AML-193 (cell line): Measurements from ENCODE around the gene NEK9.
A peak's percentile ranks its signal among the peaks of the same experiment; 100 is the strongest.

Experiments
- DNase-seq, 2 experiments: peaks; one replicate each; lab custom pipeline; 2025; lab: John Stamatoyannopoulos, UW

The NEK9 gene

GRCh38 chr14:75067212-75067611 is 59.6 kb downstream of the NEK9 start:
- no peak for DNase-seq

DNA sequence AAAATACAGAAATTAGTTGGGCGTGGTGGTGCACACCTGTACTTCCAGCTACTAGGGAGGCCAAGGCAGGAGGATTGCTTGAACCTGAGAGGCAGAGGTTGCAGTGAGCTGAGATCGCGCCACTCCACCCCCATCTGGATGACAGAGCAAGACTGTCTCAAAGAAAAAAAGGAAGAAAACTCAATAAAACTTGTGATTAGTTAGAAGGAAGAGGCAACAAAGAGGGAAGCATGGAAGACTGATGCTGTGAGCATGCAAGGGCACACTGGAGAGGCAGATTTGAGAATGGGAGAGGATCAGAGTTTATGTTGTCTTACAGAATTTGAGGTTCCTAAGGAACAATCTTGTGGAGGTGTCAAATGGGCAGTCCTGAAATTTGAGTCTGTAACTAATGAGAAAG is 60.2 kb downstream of the NEK9 start:
- DNase-seq = no peak

DNA sequence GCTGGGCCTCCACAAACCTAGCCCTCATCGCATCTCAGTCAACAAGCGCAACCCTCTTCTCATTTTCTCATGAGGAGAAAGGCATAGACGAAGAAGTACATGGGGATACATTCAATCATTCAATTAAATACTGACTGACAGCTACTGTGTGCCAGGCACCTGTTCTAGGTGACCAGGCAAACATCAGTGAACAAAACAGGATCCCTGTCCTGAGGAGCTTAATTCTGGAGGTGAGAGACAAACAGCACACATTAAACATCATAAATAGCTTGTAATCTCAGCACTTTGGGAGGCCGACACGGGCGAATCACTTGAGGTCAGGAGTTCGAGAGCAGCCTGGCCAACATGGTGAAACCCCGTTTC is 62.7 kb downstream of the NEK9 start:
- DNase-seq = no peak

DNA sequence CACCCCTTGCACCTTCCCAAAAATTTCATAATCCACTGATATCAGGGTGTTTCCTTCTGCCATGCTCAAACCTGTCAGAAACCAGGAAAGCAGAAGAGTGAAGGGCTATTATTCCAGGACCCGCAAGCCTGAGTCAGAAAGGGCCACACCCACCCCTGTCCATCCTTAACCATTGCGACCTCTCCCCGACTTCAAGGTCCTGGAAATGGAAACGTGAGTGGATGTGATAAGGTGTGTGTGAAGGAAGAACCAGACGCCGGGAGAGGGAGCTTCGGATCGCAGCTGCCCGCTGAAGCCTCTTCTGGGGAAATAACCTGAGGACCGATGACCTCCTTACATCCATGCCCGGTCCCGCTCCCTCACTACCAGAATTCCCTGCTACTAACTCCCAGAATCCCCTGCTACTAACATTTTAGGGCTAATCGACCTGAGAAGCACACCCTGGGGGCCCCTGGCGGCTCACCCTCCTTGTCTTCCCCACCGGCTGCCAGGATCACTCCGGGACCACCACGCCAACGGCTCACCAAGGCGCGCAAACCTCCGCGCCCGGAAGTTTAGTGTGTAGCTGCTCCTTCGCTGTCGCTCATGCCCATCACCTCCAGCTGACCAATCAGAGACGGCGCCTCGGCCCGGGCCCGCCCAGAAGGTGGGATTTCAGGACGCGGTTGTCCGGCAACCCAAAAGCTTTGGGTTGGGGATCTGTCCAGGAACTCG is 63.2 kb downstream of the NEK9 start, which contains the start of gene ACYP1:
ACYP1 (minus strand) TSS at position 534 of the 714 bp plus-strand sequence; CDS start at position 63, 471 bp downstream.
- peak; percentile 79 to 86 for DNase-seq

DNA sequence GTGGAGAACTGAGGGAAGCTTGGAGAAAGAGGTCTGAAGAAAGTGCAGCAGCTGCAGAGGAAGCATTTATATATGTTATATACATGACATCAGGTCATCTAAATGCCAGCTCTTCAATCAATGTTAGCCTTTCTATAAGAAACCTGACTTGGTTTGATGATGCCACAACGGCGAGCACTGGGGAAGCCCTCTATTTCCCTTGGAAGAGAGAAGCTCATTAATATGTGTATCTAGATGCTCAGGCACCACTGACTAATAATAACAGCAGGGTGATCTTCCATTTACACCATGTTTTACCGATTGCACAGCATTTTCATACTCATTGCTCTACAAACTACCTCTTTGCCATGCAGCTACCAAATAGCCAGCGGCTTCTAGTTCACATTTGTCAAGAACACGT is 63.8 kb downstream of the NEK9 start:
- no peak for DNase-seq

DNA sequence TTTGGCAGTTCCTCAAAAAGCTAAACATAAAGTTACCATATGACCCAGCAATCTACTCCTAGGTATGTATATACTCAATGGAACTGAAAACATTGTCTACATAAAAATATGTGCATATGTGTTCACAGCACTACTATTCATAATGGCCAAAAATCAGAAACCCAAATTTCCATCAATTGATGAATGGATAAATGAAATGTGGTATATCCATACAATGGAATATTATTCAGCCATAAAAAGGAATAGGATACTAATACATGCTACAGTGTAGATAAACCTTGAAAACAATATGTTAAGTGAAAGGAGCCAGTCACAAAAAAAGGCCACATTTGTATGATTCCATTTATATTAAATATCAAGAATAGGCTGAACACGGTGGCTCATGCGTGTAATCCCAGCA is 66.4 kb downstream of the NEK9 start:
- no peak for DNase-seq

DNA sequence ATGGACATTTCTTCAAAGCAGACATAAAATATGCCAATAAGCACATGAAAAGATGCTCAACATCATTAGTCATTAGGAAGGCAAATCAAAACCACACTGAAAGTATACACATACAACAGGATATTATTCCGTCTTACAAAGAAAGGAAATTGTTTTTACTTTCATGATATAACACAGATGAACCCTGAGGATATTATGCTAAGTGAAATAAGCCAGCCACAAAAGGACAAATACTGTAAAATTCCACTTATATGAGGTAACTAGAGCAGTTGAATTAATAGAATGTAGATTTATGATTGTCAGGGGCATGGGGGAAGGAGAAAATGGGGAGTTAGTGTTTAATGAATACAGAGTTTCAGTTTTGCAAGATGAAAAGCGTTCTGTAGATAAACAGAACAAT is 67.2 kb downstream of the NEK9 start:
- no peak for DNase-seq

DNA sequence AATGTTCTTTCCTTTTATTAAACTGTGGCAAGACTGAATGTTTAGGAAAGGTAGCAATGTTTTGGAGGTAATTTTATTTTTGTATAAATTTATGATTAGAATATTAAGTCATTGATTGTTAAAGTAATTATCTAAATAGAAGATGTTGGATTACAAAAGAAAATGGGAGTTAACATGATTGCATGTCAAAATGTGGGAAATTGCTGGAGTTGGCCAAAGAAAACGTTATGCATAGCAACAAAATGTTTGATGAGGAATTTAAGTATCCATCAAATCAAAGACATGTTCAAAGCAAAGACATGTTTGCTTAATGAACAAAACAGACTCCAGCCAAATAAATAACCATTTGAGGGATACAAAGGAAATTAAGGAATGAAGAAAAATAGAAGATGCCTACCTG is 72.4 kb downstream of the NEK9 start:
- DNase-seq = no peak

DNA sequence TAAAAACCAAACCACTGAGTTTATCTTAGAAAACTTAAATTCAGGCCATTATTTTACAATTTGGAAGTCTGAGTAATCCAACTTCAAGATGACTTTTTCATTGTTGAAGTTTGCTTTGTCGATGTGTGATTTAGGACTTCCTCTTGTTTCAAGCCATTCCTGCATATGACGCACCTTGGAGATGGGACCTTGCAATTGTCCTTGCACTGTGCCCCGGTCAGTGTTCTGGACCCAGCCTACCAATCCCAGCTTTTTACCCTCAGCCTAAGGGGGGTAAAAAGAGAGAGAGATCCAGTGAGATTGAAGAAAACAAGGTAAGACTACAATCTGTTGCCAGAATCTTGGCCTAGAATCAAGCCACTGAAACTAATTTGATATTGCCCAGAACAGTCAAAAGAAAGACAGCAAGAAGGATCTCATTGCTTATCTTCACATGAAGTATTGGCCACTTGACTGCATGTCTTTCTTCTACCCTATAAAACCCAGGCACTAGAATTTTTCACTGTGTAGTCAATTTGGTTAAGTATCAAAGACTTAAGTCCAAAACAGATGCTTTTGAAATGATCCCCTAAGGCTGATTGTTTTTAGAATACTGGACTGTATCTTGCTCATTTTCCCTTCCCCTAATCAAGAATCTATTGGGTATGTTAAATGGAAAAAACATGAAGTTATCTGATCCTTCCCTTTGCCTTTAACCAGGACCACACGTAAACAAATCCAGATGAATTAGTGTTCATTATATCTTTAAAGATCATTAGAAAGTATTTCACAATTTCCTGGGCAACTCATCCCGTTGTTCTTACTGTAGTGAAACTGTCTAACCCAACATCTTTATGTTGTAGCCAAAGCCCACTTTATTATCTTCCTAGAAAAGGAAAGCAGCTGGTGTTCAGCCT is 73.2 kb downstream of the NEK9 start:
- no peak for DNase-seq

DNA sequence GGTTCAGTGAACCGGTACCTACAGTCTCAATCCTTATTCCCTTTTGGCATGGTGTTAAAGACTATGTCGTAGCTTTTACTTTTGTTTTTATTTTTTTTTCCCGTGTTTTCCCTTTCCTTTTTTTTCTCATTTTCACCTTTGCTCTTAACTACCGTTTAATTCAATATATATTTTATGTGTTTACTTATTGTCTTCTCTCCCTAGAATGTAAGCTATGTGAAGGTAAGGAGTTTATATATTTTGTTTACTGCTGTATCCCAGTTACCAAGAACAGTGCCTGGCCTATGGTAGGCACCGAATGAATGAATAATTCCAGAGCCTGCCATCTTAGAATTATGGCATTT is 75.3 kb downstream of the NEK9 start:
- DNase-seq = no peak

DNA sequence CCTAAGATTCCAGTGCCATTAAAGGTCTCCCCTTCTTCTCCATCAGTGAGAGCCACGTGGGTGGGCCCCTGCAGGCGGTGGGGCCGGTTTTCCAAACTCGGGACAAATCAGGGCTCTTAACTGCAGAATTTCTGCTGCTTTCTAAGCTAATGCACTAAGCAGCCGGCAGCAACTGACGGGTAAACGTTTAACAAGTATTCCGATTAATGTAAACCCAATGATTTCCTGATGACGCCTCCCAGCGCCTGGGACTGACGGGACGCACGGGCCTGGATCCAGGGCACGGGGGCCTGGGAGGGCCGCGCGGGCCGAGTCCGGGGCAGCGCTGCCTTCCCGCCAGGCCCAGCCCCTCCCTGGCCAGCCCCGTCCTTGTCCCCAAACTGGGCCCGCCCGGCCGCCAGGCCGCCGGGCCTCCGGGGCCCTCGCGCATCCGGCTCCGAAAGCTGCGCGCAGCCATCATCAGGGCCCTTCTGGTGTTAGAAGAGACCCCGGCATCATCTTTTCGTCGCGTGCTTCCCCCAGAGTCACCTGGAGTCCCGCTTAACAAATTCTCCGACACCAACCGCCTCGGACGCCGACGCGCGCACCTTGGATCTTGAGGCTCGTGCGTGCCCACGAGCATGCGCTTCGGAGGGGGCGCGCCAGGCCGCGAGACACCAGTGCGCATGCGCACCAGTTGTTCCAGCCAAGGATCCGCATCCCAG is 75.8 kb downstream of the NEK9 start, which contains the start of gene MLH3:
MLH3 (minus strand) TSS at position 616 of the 704 bp plus-strand sequence. CDS start 1,812 bp downstream, outside the sequence.
- DNase-seq = peak; percentile 47 to 54

- DNase-seq = peak; percentile 38 to 45
Observed at GRCh38 chr14:75049731-75050201, 77.1 kb downstream of the NEK9 start.

DNA sequence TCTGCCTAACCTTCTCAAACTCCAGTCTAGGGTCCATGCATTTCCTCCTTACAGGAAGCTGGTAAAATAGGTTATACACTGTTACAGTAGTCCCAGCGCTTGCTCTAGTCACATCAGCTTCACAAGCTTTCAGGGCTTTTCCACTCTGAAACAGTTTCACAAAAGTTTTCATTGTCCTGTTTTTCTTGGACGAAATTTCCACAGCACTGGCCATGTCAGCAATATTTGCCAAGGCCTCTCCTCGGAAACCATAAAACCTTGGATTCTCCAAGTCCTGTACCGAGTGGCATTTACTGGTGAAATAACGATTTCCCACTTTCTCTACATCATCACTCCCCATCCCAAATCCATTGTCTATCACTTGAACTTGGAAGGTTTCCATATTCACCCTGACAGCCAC is 77.7 kb downstream of the NEK9 start:
- DNase-seq = no peak

- DNase-seq = no peak
Observed at GRCh38 chr14:75048101-75048500, 78.7 kb downstream of the NEK9 start.

DNA sequence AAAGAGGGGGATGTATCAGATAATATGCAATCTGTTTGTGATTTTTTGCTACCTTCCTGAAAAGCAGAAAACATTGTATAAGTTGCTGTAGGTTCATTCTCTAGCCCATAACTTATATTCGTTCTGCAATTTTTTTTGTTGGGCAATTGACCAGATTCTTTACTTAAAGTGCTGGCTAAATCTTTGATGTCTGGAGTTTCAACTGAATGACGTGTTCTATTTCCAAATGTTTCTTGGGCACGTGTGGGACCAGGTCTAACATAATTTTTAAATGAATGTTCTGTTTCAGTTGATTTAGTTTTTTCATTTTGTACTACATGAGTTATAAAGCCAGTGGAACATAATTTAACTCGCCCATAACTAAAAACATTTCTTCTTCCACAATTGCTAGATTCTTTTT is 79.3 kb downstream of the NEK9 start:
- DNase-seq = no peak

DNA sequence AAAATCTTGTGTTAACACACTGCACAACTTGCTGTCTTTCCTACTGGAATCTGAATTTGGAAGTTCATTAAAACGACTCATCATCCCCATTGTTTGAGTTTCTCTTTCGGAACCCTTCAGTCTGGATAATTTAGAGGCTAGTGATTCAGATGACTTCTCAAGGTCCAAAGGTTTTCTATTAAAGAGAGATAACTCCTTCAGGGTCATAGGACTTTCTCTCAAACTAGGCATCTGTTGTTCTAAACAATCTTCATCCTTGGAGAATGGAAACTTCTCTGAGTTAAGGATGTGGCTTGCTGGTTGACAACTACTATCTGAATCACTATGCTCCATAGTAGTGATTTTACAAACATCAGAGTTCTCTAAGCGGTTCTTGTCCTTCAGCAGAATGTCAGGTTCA is 79.9 kb downstream of the NEK9 start:
- DNase-seq = no peak

- no peak for DNase-seq
Observed at GRCh38 chr14:75046275-75046674, 80.6 kb downstream of the NEK9 start.

DNA sequence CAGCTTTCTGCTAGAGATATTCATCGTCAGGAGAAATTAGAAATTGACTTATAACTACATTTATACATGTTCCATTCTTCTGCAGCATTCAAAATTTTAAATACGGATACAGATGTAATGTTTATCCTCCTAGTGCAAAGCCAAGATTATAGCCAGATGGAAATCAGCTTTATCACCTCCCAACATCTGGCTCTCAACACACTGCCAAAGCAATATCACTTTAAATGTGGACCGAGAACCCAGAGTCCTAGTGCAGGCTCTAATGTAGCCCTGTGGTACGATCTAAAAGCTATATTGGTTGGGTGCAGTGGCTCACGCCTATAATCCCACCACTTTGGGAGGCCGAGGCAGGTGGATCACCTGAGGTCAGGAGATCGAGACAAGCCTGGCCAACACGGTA is 82.1 kb downstream of the NEK9 start:
- no peak for DNase-seq

DNA sequence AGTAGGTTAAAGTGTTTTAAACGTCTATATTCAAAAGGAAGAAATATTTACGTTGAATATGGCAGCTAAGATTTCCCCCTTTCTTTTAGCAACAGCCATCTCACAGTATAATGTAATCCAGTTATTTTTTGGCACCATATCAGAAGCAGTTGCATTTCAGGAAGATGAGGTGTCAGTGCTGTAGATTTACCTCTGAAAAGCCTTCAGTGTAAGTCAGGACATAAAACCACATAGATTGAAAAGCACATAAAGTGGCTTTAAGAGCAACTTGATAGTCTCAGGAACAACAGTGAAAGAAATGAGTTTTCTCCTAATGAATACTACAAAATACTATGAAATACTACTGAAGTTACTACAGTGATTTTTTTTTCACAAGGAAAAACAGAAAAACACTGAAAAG is 82.5 kb downstream of the NEK9 start:
- no peak for DNase-seq

- no peak for DNase-seq
Observed at GRCh38 chr14:75042035-75042434, 84.8 kb downstream of the NEK9 start.

GRCh38 chr14:75041613-75042012 is 85.2 kb downstream of the NEK9 start:
- no peak for DNase-seq

DNA sequence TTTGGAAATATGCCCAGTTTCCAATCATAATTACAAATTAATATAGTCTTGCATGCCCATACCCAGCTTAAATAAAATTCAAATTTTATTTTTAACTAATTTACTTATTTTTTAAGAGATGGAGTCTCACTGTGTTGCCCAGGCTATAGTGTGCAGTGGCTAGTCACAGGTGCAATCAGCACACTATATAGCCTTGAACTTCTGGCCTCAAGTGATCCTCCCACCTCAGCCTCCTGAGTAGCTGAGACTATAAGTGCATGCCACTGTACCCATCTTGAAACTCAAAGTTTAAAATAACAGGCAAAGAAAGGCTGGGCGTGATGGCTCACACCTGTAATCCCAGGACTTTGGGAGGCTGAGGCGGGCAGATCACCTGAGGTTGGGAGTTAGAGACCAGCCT is 85.9 kb downstream of the NEK9 start:
- DNase-seq = no peak

DNA sequence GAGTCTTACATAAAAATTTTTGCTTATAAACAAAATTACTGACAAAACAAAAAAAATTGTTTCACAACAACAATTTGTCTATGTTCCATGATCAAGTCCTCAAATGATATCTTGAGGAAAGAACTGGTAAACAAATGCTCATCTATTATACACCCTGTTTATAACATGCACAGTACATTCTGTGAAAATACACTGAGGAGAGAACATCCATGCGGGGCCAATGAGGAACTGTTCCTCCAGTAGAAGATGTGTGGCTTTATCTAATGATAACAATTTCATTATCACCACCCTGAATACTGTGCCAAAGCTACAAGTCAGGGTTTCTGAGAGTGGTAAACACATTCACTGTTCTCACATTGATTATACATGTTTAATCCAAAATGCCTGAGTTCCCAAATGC is 86.3 kb downstream of the NEK9 start:
- no peak for DNase-seq
